ENCODE results near the gene EPHA8. TPM values are rescaled to one million over a fixed set of nuclear protein-coding genes. Genes with fewer than 3 reads are reported as not detected.

EPHA8 gene
- polyA plus RNA-seq, 1 donor (not counting 4 experiments of a cell fraction or from before 2014, with no cell fraction given) = 1.0 TPM

- dilution Hi-C loops (cut with MboI; ENCODE audit: extremely low pct_ligation_motif_present, low sequenced_read_pairs) = no loop called here
- H2AFZ ChIP-seq (ENCODE audit: control insufficient read depth, low read length) = no peak overlapping the region
- H3K4me2 ChIP-seq (ENCODE audit: control insufficient read depth, extremely low read depth, insufficient read depth, low read depth, low read length) = no peak overlapping the region
- no peaks in the 10 kb centered on the region for H3K9me1 ChIP-seq (ENCODE audit: control insufficient read depth, extremely low read depth, insufficient read depth, low read length)
- no peak overlapping the region for H3K27ac ChIP-seq (ENCODE audit: control insufficient read depth, insufficient read depth, low read length)
- H3K79me2 ChIP-seq (ENCODE audit: control insufficient read depth, insufficient read depth, low read length) = no peaks in the 10 kb centered on the region
- H3K4me1 ChIP-seq (ENCODE audit: control insufficient read depth, extremely low read depth, insufficient read depth, low read length) = no peaks in the 10 kb centered on the region
- no peak for DNase-seq (ENCODE audit: low read depth, low spot score)
- no peaks in the 10 kb centered on the region for H3K9me3 ChIP-seq (ENCODE audit: control insufficient read depth, low read depth, low read length)
- TF ChIP-seq CTCF (optimal IDR thresholded peaks at IDR 0.05 in 1 of 3, IDR thresholded peaks at IDR 0.05 in 1 of 3, conservative IDR thresholded peaks at IDR 0.05 in 1 of 3; ENCODE audit: extremely low read depth in 1 of 3, insufficient read depth in 2 of 3, low read length in 3 of 3) = no peak
- no peak for TF ChIP-seq EZH2 (IDR thresholded peaks at IDR 0.05; ENCODE audit: low read length)
- no peak for FAIRE-seq
- no peak overlapping the region for H3K4me3 ChIP-seq (ENCODE audit: control insufficient read depth in 2 of 3, extremely low read depth in 1 of 3, insufficient read depth in 2 of 3, low read depth in 1 of 3, low read length in 3 of 3)
- no peaks in the 10 kb centered on the region for H3K27me3 ChIP-seq (ENCODE audit: control insufficient read depth, extremely low read depth, insufficient read depth, low read length)
- H3K36me3 ChIP-seq (ENCODE audit: control insufficient read depth in 2 of 2, extremely low read depth in 1 of 2, insufficient read depth in 2 of 2, low read length in 2 of 2) = peaks cover 0 to 3% of the 10 kb centered on the region in 2 experiments
- H4K20me1 ChIP-seq (ENCODE audit: control insufficient read depth, extremely low read depth, insufficient read depth, low read length) = no peaks in the 10 kb centered on the region
- no peak overlapping the region for H3K9ac ChIP-seq (ENCODE audit: control insufficient read depth, extremely low read depth, insufficient read depth, low read length)
These were observed 29.9 kb upstream of the EPHA8 start for GRCh38 chr1:22533244-22533895.

- Histone ChIP-seq H3K4me3 (ENCODE audit: control insufficient read depth in 2 of 3, extremely low read depth in 1 of 3, insufficient read depth in 2 of 3, low read depth in 1 of 3, low read length in 3 of 3) (no peak overlapping the region), H3K36me3 (ENCODE audit: control insufficient read depth in 2 of 2, extremely low read depth in 1 of 2, insufficient read depth in 2 of 2, low read length in 2 of 2) (peaks cover 0 to 3% of the 10 kb centered on the region in 2 experiments), H3K9me3 (ENCODE audit: control insufficient read depth, low read depth, low read length) (no peaks in the 10 kb centered on the region), H3K4me1 (ENCODE audit: control insufficient read depth, extremely low read depth, insufficient read depth, low read length) (no peaks in the 10 kb centered on the region), H4K20me1 (ENCODE audit: control insufficient read depth, extremely low read depth, insufficient read depth, low read length) (no peaks in the 10 kb centered on the region), H3K9ac (ENCODE audit: control insufficient read depth, extremely low read depth, insufficient read depth, low read length) (no peak overlapping the region), H3K9me1 (ENCODE audit: control insufficient read depth, extremely low read depth, insufficient read depth, low read length) (no peaks in the 10 kb centered on the region), H3K27ac (ENCODE audit: control insufficient read depth, insufficient read depth, low read length) (no peak overlapping the region), H3K79me2 (ENCODE audit: control insufficient read depth, insufficient read depth, low read length) (no peaks in the 10 kb centered on the region), H2AFZ (ENCODE audit: control insufficient read depth, low read length) (no peak overlapping the region), H3K27me3 (ENCODE audit: control insufficient read depth, extremely low read depth, insufficient read depth, low read length) (no peaks in the 10 kb centered on the region), H3K4me2 (ENCODE audit: control insufficient read depth, extremely low read depth, insufficient read depth, low read depth, low read length) (no peak overlapping the region)
- DNase-seq (ENCODE audit: low read depth, low spot score) (no peak), FAIRE-seq (no peak)
- dilution Hi-C loops (cut with MboI; ENCODE audit: extremely low pct_ligation_motif_present, low sequenced_read_pairs) = no loop called here
- TF ChIP-seq EZH2 (IDR thresholded peaks at IDR 0.05; ENCODE audit: low read length) (no peak), CTCF (optimal IDR thresholded peaks at IDR 0.05 in 1 of 3, IDR thresholded peaks at IDR 0.05 in 1 of 3, conservative IDR thresholded peaks at IDR 0.05 in 1 of 3; ENCODE audit: extremely low read depth in 1 of 3, insufficient read depth in 2 of 3, low read length in 3 of 3) (no peak)
These were observed 28.3 kb upstream of the EPHA8 start for GRCh38 chr1:22534951-22535350.

Measured in keratinocyte (primary cell).